NCI-H345 (cell line): Measurements from ENCODE around the gene GTF2E1.
"Not testable (repeated sequence)": the region's sequence is repeated elsewhere in the genome, so short reads cannot be mapped to it uniquely, and the experiment has no call there.

Source experiments
- DNase-seq: peaks from one replicate; lab custom pipeline; 2025; lab: John Stamatoyannopoulos, UW

The GTF2E1 gene

DNA sequence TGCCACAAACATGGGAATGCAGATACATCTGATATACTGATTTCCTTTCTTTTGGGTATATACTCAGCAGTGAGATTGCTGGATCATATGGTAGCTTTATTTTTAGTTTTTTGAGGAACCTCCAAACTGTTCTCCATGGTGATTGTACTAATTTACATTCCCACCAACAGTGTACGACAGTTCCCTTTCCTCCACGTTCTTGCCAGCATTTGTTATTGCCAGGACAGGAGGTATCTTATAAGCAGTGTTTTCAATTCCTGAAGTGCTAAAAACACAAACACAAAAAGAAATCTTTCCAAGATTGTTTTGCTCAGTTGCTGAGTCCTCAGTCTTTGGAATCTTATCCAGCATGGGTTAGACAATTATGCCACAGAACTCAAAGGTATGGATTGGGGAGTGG is 13.5 kb downstream of the GTF2E1 start:
- DNase-seq: no peak

DNA sequence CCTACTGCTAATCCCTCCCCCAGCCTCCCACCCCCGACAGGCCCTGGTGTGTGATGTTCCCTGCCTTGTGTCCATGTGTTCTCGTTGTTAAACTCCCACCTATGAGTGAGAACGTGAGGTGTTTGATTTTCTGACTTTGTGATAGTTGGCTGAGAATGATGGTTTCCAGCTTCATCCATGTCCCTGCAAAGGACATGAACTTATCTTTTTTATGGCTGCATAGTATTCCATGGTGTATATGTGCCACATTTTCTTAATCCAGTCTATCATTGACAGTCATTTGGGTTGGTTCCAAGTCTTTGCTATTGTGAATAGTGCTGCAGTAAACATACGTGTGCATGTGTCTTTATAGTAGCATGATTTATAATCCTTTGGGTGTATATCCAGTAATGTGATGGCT is 16.0 kb downstream of the GTF2E1 start:
- not testable (repeated sequence) for DNase-seq

DNA sequence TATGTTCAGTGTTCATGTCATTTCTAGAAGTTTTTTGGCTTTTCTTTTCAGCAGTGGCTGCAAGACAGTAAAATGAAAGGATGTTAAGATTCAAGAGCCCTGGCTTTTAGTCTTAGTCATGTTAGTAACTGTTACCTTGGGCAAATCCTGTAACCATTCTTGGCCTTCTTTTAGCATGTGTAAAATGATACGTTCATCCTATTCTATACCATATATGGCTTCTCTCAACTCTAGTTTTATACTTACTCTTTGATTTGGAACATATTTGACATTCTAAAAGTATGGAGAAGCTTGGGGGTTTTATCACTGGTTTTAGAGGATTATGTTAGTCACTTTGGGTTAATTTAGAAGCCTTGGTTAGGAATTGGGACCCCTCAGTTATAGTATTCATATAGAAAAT is 20.1 kb downstream of the GTF2E1 start:
- no peak for DNase-seq

DNA sequence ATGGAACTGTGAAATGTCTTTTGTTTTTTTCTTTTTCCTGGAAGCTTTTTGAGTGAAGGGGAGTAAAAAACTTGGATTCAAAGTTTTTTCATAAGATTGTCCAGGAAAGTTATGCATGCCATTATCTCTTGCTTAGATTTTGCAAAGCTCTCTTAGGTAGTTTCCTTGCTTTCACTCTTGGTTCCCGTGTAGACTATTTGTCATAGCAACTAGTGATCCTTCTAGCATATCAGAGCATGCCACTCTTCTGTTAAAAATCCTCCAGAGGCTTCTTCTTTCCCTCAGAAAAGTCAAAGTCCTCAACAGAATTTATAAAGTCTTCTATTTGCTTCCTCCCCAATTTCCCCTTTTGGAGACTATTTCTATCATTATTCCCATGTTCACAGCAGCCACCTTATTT is 21.1 kb downstream of the GTF2E1 start:
- DNase-seq: no peak

DNA sequence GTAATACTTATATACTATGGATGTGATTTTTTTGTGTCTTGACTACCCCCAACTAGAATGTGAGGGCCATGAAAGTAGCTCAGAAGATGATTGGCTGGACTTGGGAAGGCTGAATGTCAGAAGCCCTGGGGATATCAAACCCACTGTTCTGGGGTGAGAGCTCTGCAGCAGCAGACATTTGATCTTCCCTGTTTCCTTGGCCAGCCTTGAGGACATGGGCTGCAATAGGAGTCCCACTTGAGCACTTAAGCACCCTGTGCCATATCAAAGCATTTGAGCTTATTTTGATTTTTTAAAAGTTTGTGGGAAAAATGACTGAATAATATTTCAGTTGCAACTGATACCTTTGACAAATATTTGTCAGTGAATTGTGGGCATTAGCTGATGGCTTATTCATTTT is 21.7 kb downstream of the GTF2E1 start:
- DNase-seq: no peak

DNA sequence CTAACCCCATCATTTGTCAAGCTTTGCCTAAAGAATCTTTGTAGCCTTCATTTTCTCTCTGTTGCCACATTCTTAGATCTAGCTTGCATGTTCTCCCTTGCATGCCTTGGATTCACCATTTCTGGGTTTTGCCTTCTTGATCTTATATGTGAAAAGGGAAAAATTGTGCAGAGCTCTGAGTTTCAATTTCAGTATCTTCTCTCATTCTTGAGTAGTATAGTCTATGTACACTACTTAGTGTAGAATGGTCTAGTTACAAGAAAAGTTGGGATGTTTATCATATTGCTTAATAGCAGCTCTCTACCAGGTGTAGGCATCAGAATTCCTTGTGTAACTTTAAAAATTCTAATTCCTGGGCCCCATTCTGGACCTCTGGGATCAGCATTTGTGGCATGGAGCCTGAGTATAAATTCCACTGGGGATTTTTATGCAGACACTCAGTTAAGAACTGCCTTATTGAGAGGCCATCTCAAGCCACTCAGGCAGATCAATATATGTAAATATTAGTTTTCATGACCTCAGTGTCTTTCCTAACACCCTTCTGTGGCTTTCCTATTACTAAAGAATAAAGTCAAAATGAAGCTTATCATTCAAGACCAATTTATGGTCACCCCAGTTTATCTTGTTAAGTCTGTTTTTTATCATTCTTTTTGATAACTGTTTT is 23.4 kb downstream of the GTF2E1 start:
- no peak for DNase-seq

DNA sequence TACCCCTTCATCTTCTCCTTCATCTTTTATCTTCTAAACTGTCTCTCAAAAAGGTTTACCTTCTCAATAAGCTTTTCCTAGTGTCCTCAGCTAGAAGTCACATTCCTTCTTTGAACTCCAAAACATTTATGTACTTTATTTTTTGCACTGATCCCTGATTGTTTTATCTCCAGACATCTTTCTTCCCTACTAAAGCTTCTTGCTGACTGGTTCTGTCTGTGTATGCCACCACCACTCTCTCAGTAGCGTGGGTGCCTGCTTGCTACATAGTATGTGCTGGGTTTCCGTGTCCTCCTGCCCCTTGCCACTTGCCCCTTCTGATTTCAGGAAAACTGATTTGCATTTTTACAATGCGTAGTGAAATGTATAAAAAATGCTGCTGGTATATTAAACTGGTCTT is 24.0 kb downstream of the GTF2E1 start:
- no peak for DNase-seq

DNA sequence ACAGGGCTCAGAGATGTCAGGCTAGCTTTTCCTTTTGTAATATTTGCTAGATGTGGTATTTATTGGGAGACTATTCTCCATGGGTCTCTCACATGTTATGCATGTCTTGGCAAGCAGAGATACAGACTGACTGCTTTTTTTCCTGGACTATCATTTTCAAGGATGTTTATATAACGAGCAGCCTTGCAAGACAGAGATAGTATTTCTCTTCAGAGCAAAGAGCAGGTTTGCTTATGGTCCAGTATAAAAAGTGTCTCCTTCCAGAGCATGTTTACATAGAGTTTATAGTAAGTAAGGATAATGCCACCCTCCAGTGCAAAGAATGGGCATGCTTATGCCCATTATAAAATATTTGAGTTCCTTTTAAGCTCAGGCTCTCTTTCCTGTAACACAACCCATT is 24.6 kb downstream of the GTF2E1 start:
- DNase-seq: no peak

DNA sequence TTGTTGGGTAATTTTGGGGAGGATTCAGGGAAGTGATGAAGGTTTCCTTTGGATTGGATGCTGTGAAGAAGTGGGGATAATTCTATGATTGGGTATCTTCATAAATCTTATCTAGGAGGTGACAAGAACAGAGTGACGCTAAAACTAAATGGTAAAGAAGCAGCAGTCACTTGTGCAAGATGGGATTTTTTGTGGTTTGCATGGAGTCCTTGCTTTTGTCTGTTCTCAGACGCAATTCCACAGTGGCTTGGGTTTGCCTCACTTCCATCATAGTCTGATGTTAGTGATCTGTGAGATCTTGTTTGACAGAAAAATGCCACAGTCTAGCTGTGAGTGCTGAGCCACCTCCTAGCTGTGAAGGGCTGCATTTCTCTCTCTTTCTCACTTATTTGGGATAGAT is 26.9 kb downstream of the GTF2E1 start:
- no peak for DNase-seq

DNA sequence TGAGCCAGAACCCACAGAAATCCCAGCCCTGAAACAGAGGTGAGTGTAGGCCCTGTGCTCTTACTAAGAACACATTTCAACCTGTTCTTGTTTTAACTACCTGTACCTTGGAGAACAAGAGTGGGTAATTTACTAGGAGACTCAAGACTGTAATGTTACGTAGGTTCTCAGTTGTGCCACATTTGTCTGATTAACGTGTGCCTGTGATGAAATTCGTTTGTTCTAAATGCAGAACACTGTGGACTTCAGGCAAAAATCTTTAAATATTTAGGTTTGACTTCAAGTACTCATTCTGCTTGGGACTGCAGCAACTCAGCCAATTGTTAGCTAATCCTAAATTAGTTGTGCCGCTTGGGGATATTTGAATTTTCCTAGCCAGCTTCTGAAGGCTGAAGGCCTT is 28.3 kb downstream of the GTF2E1 start:
- no peak for DNase-seq

DNA sequence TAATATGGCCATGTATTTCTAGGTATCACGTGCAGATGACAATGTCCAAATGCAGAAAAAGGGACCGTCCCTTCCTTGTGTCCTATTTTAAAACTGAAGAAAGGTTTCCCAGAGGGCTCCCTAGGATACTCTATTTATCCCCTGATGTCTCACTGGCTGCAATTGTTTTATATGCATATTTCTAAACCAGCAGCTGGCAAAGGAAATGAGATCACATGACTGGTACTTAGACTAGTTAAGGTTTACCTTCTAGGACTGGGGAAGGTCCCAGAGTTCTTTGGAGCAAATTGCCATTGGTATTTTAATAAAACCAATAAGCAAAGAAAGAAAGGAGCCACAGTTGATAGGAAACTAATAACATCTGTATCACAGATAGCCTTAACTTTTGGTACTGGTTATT is 29.5 kb downstream of the GTF2E1 start:
- DNase-seq: no peak

DNA sequence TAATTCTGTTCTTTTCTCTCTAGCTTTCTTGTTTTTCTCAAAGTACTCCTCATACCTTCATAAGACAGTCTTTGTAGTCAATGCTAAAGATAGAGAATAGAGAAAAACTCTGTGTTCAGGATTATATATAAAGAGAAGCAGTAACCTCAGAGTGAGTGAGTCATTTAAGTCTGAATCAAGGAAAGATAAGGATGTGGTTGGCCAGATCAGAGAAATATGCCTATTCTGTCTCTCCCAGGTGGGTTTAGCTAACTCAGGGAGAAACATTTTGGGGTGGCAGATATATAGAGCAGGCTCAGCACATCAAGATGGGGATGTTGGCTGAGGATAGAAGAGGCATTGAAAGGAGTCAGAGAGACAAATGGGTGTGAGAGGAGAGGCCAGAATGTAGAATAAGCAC is 31.4 kb downstream of the GTF2E1 start:
- no peak for DNase-seq

DNA sequence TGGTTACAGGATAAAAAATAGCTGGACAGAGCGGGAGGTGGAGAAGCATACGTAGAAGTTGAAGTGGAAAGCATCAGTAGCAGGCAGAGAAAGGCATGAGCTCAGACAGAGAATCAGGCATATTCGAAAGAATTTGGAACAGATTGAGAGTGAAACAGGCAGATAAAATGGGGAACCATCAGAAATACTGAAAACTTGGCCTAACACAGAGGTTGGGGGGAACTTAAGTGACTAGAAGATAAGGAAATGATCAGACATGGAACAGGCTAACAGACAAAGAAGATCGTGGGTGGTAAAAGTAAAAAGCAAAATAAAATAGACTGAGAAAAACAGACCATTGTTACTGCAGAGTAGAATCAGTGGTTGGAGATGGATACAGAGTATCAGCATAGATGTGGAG is 32.9 kb downstream of the GTF2E1 start:
- DNase-seq: no peak

DNA sequence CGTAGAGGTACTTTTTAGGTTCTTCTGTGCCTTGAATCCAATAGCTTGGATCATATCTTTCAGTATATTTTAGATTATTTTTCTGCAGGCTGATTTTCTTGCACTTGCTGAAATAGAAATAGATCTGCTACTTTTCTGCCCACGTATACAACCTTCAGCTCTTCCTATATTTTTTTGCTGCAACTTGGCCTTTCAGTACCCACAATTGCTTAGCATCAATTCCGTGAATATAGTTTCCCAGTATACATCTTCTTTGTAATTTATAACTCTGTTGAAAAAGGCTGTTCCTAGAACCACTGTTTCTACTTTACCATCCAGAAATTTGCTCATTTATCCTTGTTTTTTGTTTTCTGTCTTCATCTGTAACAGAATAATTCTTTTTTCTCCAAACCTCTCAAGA is 36.2 kb downstream of the GTF2E1 start:
- no peak for DNase-seq

DNA sequence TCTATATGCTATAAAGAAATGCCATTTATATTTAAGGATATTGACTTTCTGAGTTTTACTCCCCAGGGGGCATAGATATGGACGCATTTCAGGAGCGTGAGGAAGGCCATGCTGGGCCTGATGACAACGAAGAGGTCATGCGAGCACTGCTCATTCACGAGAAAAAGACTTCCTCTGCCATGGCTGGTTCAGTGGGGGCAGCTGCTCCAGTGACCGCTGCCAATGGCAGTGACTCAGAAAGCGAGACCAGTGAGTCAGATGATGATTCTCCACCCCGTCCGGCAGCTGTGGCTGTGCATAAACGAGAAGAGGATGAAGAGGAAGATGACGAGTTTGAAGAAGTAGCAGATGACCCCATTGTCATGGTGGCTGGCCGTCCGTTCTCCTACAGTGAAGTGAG is 38.4 kb downstream of the GTF2E1 start:
- DNase-seq: no peak

DNA sequence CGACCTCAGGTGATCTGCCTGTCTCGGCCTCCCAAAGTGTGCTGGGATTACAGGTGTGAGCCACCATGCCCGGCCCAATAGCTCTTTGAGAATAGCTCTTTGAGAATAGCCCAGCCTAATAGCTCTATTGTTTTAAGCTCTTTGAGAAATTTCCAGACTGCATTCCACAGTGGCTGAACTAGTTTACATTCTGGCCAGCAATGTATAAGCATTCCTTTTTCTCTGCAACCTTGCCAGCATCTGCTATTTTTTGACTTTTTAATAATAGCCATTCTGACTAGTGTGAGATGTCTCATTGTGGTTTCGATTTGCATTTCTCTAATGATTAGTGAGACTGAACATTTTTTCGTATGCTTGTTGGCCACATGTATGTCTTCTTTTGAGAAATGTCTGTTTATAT is 43.3 kb downstream of the GTF2E1 start:
- DNase-seq: not testable (repeated sequence)

DNA sequence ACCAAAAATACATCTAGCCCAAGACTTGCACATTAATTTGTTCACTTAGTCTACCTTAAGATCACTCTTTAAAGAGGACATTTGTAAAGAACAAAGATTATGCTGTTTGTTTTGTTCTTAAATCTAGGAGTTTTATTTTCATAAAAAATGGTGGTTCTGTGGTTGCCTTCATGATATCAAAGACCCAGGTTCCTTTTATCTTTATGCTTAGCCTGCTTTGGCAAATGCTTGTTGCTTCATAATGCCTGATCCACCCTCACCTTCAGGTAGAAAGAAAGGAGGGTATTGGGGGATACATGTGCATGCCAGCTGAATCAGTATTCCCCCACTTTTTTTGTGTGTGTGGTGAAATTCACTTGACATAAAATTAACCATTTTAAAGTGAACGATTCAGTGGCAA is 48.5 kb downstream of the GTF2E1 start:
- no peak for DNase-seq

DNA sequence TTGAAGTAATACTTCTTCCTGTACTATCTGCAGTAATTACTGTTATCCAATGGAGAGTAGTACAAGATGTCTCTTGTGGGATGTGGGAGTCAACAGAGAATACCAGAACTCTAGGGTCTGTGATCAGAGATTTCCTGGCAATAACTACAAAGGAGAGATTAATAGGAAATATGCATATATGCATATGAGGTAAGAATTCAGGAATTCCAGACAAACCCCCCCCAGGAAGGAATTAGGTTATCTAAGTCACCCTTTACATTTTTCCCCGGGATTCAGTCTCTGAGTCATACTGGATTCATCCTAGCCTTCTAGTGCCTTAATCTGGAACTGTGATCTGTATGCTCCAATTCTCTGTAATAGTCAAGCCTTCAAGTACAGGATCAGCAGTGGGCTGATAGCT is 49.4 kb downstream of the GTF2E1 start:
- no peak for DNase-seq

DNA sequence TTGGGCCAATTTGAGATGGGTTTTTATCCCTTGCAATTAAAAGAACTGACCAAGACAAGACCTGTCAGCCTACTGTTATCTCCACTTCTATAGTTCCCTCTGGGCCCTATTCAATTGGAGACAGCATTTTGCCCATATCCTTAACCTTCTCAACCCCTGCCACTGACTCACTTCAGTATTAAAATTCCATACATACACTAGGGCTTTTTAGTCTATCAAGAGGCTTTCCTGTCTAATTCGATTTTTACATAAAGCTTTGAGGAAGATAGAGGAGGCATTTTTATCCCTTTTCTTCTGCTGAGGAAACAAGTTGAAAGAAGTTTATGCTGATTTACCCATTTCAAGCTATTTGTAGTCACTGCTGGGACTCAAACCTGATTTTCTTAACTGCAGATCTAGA is 51.1 kb downstream of the GTF2E1 start:
- DNase-seq: no peak

DNA sequence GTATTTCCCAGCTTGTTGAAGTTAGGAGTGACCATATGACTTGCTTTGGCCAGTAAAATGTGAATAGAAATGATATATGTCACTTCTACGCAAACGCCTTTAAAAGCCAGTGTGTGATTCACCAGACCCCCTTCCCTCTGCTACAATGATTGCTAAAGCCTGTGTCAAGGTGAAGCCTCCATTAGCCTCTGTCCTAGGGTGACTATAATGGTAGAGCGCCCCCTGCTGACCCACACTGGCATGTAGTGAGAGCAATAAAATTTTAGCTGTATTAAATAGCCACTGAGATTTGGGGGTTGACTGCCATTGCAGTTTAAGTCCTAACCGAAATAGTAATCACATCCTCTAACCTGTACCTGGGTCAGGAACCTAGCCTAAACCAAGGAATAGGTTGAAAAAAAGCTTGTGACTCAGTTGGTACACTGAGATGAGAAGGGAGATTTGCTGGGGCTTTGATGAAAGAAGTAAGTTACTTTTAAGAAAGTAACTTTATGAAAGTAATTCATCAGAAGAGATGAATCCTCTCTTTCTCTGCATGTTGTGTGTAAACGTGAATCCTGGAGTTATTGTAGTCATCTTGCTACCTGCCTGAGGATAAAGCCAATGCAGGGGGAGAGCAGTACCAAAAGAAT is 52.6 kb downstream of the GTF2E1 start:
- peak; percentile 25 for DNase-seq

DNA sequence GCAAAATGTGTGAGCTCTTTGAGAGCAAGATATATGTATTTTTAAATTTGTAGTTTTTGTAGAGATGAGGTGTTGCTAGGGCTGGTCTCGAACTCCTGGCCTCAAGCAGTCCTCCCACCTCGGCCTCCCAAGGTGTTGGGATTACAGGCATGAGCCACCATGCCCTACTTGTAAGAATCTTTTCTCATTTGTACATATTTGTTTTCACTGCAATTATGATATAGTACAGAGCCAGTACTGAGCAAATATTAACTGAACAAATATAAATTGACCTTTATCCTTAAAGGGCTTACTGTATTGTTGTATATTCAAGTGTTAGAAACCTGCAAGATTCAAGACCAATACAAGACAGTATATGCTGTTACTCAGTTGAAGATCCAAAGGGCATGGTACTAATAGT is 53.4 kb downstream of the GTF2E1 start:
- DNase-seq: no peak

DNA sequence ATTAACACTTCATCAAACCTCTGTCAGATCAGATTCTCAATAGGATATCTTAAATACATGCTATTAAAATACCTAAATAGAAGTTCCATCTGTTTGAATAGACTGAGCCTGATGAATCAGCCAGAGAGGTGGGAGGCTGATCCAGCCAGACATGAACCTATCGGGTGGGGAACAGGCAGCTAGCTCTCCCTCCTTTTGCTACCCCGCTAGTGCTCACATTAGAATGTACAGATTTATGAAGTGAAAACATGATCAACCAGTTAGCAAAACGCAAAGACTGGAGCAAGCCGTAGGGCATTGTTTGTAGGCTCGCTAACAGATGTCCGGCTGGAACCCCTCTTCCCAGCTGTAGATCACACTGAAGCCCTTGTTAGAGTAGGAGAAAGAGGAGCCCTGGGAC is 54.4 kb downstream of the GTF2E1 start:
- no peak for DNase-seq

DNA sequence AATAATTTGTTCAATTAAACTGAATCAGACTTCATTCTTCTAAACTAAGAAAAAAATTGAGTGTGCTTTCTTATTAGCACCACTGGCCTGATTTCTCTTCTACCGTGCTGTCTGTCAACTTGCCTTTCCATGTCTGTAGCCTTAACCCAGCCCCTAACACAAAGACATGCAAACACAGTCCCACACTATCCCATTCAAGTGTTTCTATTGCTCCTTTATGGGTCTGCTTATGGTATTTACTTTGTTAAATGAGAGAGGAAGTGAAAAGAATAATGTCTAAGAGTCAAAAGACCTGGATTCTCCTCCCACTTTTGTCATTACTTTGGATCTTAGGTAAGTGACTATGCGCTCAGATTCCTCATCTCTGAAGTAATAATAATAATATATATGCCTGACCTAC is 55.3 kb downstream of the GTF2E1 start:
- DNase-seq: no peak

DNA sequence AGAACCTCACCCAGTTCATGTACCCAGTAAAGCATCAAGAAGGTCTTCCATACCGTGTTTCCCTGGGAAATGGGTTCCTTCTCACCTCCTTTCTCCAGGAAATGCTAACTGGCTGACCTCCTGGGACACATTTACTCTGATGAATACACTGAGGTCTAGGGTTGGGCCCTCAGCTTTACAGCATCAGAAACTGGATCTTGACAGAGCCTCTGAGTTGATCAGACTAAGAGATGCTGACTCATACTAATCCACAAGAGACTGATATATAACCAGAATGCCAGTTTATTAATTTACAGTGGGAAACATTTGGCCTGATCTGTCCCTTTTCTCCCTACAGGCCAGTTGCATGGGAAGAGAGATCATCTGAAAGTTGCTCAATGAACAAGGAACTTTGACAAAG is 55.8 kb downstream of the GTF2E1 start:
- no peak for DNase-seq
